ENCODE results near the gene PIK3R2. TPM values are rescaled to one million over a fixed set of nuclear protein-coding genes. Genes with fewer than 3 reads are reported as not detected.

PIK3R2 gene
- total RNA-seq, 4 donors from 2014 or later, result 14.4 to 33.0 (median 19.8) TPM

- no peak overlapping the region for H3K27ac ChIP-seq
- WGBS, 2 donors, result 95 to 96% methylated on average over 27 to 28 of the region's 28 CpGs
- H3K36me3 ChIP-seq, result peaks cover 8 to 30% of the 10 kb centered on the region in 2 donors
- TF ChIP-seq CTCF (IDR thresholded peaks at IDR 0.05), result no peak
- TF ChIP-seq POLR2A (IDR thresholded peaks at IDR 0.05), result no peak
- no peaks in the 10 kb centered on the region for H3K4me1 ChIP-seq
- no peaks in the 10 kb centered on the region for H3K9me3 ChIP-seq
- intact Hi-C loops (cut with DNase I), result no loop called here
- H3K4me3 ChIP-seq (replicated peaks in 1 of 3), result no peak overlapping the region
- DNase-seq, result no peak
- H3K27me3 ChIP-seq, result no peaks in the 10 kb centered on the region
Measured at GRCh38 chr19:18144906-18145305, 8.1 kb upstream of the PIK3R2 start.

- intact Hi-C loops (cut with DNase I), result no loop called here
- DNase-seq, result no peak
- H3K27ac ChIP-seq, result no peak overlapping the region
- no peak overlapping the region for H3K4me3 ChIP-seq (replicated peaks in 1 of 3)
- H3K4me1 ChIP-seq, result no peaks in the 10 kb centered on the region
- 94 to 98% methylated on average over 19 of the region's 19 CpGs for WGBS, 2 donors
- no peaks in the 10 kb centered on the region for H3K27me3 ChIP-seq
- peaks cover 6 to 29% of the 10 kb centered on the region in 2 donors for H3K36me3 ChIP-seq
- TF ChIP-seq CTCF (IDR thresholded peaks at IDR 0.05) (no peak), POLR2A (IDR thresholded peaks at IDR 0.05) (no peak)
- no peaks in the 10 kb centered on the region for H3K9me3 ChIP-seq
Measured at GRCh38 chr19:18145391-18145999, 7.5 kb upstream of the PIK3R2 start.

GRCh38 chr19:18147396-18147795, 5.6 kb upstream of the PIK3R2 start:
- Histone ChIP-seq H3K4me3 (replicated peaks in 1 of 3) (no peak overlapping the region), H3K4me1 (peaks cover 6 to 8% of the 10 kb centered on the region in 2 donors), H3K36me3 (peaks cover 5 to 23% of the 10 kb centered on the region in 2 donors), H3K27me3 (no peaks in the 10 kb centered on the region), H3K27ac (no peak overlapping the region), H3K9me3 (no peaks in the 10 kb centered on the region)
- DNase-seq, result no peak
- intact Hi-C loops (cut with DNase I), result no loop called here
- 97% methylated on average over 11 to 13 of the region's 13 CpGs for WGBS, 2 donors
- TF ChIP-seq CTCF (IDR thresholded peaks at IDR 0.05) (no peak), POLR2A (IDR thresholded peaks at IDR 0.05) (no peak)

- 92 to 96% methylated on average over 16 of the region's 16 CpGs for WGBS, 2 donors
- intact Hi-C loops (cut with DNase I), result no loop called here
- DNase-seq, result no peak
Measured at GRCh38 chr19:18149596-18149975, 3.4 kb upstream of the PIK3R2 start.

More at GRCh38 chr19:18149596-18149975, 3.4 kb upstream of the PIK3R2 start:
- peaks cover 0 to 18% of the 10 kb centered on the region in 2 donors for H3K36me3 ChIP-seq
- no peak overlapping the region for H3K27ac ChIP-seq
- H3K4me3 ChIP-seq (replicated peaks in 1 of 3), result no peak overlapping the region
- peaks cover 16 to 21% of the 10 kb centered on the region in 2 donors for H3K4me1 ChIP-seq
- TF ChIP-seq CTCF (IDR thresholded peaks at IDR 0.05) (no peak), POLR2A (IDR thresholded peaks at IDR 0.05) (no peak)
- H3K9me3 ChIP-seq, result no peaks in the 10 kb centered on the region
- H3K27me3 ChIP-seq, result no peaks in the 10 kb centered on the region
